HG03460 (cell line): ENCODE measurements around the gene ORAI1.
A peak's percentile ranks its signal among the peaks of the same experiment; 100 is the strongest.
"Not testable (repeated sequence)": the region's sequence is repeated elsewhere in the genome, so short reads cannot be mapped to it uniquely, and the experiment has no call there.

Experiments
- ATAC-seq: cut with Tn5 transposase; IDR thresholded peaks from one replicate; pipeline ENCODE4 v1.9.1; 2021; ENCODE audit not compliant: unreplicated experiment

Gene ORAI1

GRCh38 chr12:121602766-121603165, 23.6 kb upstream of the ORAI1 start:
- ATAC-seq: no peak

- no peak for ATAC-seq
Measured at GRCh38 chr12:121603581-121603980, 22.7 kb upstream of the ORAI1 start.

GRCh38 chr12:121608301-121608700, 18.0 kb upstream of the ORAI1 start:
- ATAC-seq: no peak

GRCh38 chr12:121610239-121611149, 15.8 kb upstream of the ORAI1 start:
- no peak for ATAC-seq

GRCh38 chr12:121611306-121611705, 15.0 kb upstream of the ORAI1 start:
- no peak for ATAC-seq

DNA sequence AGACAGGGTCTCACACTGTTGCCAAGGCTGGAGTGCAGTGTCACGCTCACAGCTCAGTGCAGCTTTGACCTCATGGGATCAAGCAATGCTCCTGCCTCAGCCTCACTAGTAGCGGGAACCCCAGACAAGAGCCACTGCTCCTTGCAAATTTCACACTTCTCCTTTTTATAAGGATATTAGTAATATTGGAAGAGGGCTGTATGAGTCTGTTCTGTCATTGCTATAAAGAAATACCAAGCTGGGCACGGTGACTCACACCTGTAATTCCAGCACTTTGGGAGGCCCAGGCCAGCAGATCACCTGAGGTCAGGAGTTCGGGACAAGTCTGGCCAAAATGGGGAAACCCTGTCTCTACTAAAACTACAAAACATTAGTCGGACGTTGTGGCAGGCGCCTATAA, 12.9 kb upstream of the ORAI1 start:
- ATAC-seq: no peak

GRCh38 chr12:121614872-121615467, 11.4 kb upstream of the ORAI1 start:
- ATAC-seq: no peak

- ATAC-seq: no peak
Measured at GRCh38 chr12:121618659-121619233, 7.6 kb upstream of the ORAI1 start.

DNA sequence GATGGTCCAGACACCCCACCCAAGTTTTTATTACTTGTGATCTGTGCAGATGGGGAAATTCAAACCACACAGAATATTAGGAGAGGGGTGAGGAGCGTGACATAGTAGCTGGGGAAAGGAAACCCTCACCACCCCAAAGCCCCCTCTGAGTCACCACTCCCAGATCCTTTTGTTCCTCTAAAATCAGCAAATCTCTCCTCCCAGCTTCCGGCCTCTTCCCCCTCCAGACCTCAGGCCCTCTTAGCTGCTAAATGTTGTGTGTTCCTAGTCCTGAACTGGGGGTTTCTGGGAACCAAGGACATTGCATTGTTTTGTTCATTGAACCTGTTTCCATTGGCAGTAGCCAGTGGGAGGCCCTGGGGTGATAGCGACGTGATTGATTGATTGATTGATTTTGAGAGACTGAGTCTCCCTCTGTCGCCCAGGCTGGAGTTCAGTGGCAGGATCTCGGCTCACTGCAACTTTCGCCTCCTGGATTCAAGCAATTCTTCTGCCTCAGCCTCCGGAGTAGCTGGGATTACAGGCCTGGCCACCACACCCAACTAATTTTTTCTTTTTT, 5.9 kb upstream of the ORAI1 start:
- no peak for ATAC-seq

DNA sequence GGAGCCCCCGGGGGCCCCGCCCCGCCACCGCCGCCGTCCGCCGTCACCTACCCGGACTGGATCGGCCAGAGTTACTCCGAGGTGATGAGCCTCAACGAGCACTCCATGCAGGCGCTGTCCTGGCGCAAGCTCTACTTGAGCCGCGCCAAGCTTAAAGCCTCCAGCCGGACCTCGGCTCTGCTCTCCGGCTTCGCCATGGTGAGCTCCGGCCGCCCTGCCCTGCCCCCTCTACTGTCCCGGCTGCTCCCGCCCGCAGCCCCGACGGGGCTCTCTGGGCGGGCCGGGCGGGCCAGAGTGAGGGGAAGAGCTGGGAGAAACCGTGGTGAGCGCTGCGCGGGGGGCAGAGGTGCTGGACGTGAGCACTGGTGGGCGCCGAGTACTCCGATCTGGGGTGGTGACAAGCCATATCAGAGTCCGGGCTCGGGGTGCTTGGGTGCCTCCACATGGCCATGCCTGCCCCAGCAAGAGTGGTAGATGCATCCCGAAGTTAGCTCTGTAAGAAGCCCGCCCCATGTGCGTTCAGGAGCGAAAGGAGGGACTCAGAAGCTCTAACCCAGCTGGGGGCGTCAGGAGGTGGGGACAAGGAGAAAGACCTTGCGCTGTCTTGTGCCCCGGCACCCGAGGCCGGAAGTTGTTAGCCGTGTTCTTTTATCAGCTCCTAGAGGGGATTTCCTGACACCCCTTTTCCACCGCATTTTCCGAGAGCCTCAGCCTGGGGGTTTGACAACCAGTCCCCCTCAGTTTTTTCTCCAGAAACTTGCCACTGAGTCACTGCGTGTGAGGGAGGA, 717 bp downstream of the ORAI1 start:
- peak; percentile 41 for ATAC-seq

DNA sequence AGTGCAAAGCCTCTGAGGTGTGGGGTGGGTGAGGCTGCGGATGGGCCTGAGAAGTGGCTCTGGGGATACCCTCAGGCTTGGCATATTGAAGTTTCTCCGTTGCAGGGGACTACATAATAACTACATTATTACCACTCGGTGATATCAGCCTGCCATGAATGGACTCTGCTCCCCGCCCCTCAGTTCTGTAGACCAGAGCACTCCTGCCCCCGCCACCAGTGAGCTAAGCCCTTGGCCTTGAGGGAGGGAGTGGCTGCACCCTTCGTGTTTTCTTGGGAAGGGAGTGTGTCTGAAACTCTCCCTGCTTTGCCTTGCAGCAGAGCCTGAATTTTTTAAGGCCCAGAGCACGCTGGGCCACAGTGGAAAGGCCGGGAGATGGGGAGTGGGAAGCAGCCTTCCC, 1.7 kb downstream of the ORAI1 start:
- ATAC-seq: no peak

GRCh38 chr12:121628536-121628935, 2.2 kb downstream of the ORAI1 start:
- no peak for ATAC-seq

DNA sequence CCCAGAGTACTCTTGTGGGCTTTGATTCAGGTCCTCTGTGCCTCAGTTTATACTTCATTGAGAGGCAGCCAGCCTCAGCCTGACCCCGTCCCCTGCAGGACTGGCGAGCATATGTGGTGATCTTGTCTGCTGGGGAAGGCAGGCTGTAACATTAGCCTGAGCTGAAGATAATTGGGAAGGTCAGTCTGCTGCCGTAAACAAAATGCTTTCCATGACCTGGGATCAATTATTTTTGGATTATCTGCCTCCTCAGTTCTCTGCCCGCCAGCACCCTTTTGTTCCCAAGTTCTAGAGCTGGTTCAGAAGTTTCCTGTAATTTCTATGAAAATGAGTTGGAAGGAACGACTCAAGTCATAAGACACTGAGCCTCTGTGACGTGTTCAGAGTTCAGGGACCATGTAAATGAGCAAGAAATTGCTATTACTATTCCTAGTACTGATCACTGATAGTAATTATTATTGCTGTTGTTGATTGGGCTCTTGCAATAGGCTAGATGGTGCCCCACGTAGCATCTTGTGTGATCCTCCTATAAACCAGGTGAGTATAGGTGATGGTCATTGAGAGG, 4.5 kb downstream of the ORAI1 start:
- ATAC-seq: no peak

DNA sequence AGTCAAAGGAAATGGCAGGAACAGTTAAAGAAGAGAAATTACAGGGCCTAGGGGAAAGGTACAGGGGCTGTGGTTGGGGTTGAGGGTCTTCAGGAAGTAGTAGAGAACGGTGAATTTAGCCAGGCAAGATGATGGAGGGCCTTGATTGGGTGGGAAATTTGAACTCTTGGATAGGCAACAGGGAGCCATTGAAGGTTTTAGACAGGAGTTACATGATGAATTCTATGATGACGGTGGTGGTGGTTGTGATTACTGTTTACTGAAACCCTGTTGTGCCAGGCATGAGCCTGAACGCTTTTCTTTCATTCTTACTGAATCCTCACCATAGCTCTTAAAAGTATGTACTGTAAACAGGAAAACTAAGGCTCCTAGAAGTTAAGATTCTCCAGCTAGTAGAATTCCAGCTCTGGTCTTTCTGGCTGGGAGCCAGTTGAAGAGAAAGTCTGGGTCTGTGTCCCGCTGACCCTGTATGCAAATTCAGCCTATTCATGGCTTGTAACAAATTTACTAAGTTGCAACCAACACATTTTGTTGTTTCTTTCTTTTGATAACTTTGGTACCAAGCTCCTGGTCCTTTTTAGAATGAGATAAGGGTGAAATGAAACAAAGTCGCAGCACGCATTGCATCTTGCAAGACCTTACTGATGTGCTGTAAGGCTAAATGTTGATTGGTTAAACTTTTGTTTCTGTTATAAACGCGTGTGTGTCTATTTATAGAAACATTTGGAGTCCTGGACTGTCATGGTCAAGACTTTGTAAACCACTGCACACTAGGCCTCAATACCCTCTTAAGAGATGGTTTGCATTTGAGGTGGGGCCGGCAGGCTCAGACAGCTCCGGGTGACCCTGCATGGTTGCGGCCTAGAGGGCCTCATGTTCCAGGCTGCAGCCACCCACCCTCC, 6.0 kb downstream of the ORAI1 start:
- ATAC-seq: no peak

GRCh38 chr12:121633833-121634196, 7.5 kb downstream of the ORAI1 start:
- ATAC-seq: not testable (repeated sequence)

- ATAC-seq: no peak
Measured at GRCh38 chr12:121634836-121635235, 8.5 kb downstream of the ORAI1 start.

DNA sequence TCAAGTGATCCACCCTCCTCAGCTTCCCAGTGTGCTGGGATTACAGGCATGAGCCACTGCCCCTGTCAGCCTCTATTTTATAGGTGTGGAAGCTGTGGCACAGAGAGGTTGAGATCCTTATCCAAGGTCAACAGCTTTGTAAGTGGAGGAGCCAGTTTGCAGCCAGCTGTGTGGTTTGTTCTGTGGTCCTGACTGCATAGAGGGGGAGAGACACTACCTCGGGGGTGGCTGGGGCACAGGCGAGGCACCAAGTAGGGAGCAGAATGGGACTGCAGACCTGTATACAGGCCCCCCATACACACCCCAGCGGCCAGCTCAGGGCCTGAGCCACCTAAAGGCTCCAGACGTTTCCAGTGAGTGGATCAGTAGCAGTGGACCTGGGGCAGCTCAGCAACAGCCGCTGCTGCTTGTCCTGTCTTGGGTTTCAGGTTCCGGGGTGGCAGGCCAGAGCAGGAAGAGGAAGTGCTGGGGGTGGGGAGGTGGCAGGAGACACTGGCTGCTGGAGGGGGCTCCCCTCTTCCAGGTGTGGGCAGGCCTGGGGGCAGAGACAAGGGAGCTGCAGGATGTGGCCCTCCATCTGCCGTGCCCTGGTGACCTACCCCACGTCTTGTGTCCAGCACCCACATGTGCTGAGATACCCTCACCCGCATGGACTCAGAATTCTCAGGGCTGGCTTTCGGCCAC, 11.0 kb downstream of the ORAI1 start:
- peak; percentile 69 for ATAC-seq

- ATAC-seq: no peak
Measured at GRCh38 chr12:121638298-121639202, 12.2 kb downstream of the ORAI1 start.
